KMS-11 (cell line): ENCODE measurements around the gene PTBP1.

ENCODE experiments used
- H2AFZ ChIP-seq: fragments of 200-600 bp; sonication (generic); 2 replicates; pipeline ENCODE4 v1.6.1; 2016; ENCODE audit warnings: antibody characterized with exemption, mixed run types, low read depth
- H3K27ac ChIP-seq: fragments of 200-600 bp; sonication (generic); 2 replicates; pipeline ENCODE4 v1.6.1; 2016; ENCODE audit warnings: mild to moderate bottlenecking, mixed run types
- H3K27me3 ChIP-seq: fragments of 200-600 bp; sonication (generic); 2 replicates; pipeline ENCODE4 v1.6.1; 2017; ENCODE audit warnings: mild to moderate bottlenecking, low read depth, mixed run types, moderate library complexity; ENCODE audit not compliant: insufficient read depth
- H3K36me3 ChIP-seq: fragments of 200-600 bp; sonication (generic); 2 replicates; pipeline ENCODE4 v1.6.1; 2017; ENCODE audit warnings: mild to moderate bottlenecking, mixed run types; ENCODE audit not compliant: insufficient read depth
- H3K4me1 ChIP-seq: fragments of 200-600 bp; sonication (generic); 2 replicates; pipeline ENCODE4 v1.6.1; 2016; ENCODE audit warnings: mild to moderate bottlenecking, low read depth, mixed run types; ENCODE audit not compliant: poor library complexity, severe bottlenecking
- H3K4me2 ChIP-seq: fragments of 200-600 bp; sonication (generic); 2 replicates; pipeline ENCODE4 v1.7.0; 2016; ENCODE audit warnings: mild to moderate bottlenecking, mixed run types
- H3K4me3 ChIP-seq: fragments of 200-600 bp; sonication (generic); IDR thresholded peaks from 2 replicates; pipeline ENCODE4 v1.6.1; 2017; ENCODE audit warnings: low read depth, low read length, mixed read lengths; ENCODE audit not compliant: insufficient read depth
- H3K79me2 ChIP-seq: fragments of 200-600 bp; sonication (generic); 2 replicates; pipeline ENCODE4 v1.6.1; 2016; ENCODE audit warnings: low read depth, mixed run types; ENCODE audit not compliant: insufficient read depth
- H3K9ac ChIP-seq: fragments of 200-600 bp; sonication (generic); 2 replicates; pipeline ENCODE4 v1.6.1; 2016; ENCODE audit warnings: mild to moderate bottlenecking, mixed run types
- H4K20me1 ChIP-seq: fragments of 200-600 bp; sonication (generic); 2 replicates; pipeline ENCODE4 v1.6.1; 2016; ENCODE audit warnings: mild to moderate bottlenecking, mixed run types; ENCODE audit not compliant: insufficient read depth
- CTCF ChIP-seq: fragments of 200-600 bp; sonication (generic); conservative IDR thresholded peaks from 2 replicates; pipeline ENCODE4 v1.6.1; 2017; ENCODE audit warnings: low read depth, mild to moderate bottlenecking, antibody characterized with exemption, low read length, moderate library complexity, mixed read lengths

Gene PTBP1

DNA sequence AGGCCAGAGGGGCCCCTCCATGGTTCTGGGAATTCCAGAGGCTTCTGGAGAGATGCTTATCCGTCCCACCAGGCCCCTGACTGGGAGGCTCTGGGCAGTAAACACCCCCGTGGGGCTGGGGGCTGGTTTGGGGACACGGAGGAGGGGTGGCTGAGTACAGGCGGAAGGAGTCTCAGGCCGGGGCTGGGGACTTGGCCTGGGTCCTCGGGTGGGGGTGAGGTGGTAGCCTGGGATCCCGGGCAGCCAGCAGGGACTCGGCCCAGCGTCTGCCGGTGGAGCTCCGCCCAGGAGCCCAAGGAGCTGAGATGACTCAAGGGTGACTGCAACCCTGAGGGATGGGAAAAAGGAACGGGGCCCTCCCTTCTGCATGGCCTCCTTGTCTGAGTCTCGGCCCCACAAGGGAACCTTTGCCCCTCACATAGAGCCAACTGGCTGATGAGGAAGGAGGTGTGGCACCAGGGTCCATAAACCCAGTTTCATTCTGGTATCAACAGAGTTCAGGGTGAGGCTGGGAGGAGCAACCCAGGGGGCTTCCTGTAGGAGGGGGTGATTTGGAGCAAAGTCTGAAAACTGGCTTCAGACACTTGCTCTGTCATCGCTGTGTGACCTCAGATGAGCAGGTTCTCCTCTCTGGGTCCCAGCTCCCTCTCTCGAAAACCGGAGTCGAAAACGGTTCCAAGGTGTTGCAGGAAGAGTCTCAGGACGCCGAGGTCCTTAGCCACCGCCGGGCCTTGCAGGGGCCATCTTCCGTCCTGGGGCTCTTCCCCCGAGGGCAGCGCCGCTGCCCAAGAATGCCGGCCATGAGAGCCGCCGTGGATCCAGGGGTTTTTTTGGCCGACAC, 45.5 kb upstream of the PTBP1 start:
- Histone ChIP-seq H3K9ac (no peak overlapping the region), H3K79me2 (no peaks in the 10 kb centered on the region), H3K27ac (no peak overlapping the region), H3K36me3 (no peaks in the 10 kb centered on the region), H4K20me1 (no peaks in the 10 kb centered on the region), H3K4me1 (no peaks in the 10 kb centered on the region), H2AFZ (no peak overlapping the region), H3K4me3 (no peak overlapping the region), H3K4me2 (no peak overlapping the region), H3K27me3 (peaks cover 93% of the 10 kb centered on the region)
- no peak for TF ChIP-seq CTCF

DNA sequence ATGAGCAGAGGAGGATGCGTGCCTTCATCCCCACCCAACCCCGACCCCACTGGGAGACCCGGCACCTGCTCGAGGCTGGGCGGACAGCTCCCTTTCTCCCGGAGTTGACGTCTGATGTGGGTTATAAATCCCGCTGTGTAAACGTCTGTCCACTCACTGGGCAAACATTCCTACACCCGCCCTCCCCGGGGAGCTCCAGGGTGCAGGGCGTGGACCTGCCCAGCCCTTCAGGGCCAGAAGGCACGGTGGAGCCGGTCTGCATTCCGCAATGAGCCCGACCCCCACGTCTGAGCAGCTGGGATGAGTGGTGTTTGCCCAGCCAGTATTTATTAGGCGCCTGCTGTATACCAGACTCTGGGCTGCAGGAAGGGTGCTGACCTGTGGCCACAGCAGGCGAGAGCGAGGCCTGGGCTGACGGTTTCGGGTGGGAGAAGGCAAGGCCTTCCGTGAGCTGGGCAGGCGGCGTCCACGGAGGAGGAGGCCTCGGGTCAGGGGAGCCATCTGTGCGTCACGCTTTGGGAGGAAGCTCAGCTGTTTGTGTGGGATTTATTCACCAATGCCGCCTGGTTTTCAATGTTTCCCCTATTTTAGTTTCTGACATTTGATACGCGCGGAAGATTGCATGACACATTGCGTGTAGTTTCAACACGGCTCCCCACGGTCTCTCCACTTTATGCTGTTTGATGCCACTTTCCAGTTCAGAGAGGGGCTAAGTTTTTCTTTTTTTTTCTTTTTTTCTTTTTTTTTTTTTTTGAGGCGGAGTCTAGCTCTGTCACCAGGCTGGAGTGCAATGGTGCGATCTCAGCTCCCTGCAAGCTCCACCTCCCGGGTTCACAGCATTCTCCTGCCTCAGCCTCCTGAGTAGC, 44.4 kb upstream of the PTBP1 start:
- H3K27me3 ChIP-seq = peaks cover 93% of the 10 kb centered on the region
- no peak overlapping the region for H3K9ac ChIP-seq
- no peaks in the 10 kb centered on the region for H4K20me1 ChIP-seq
- H3K36me3 ChIP-seq = no peaks in the 10 kb centered on the region
- no peak overlapping the region for H3K4me3 ChIP-seq
- H2AFZ ChIP-seq = no peak overlapping the region
- H3K4me1 ChIP-seq = no peaks in the 10 kb centered on the region
- no peak overlapping the region for H3K4me2 ChIP-seq
- no peak overlapping the region for H3K27ac ChIP-seq
- H3K79me2 ChIP-seq = no peaks in the 10 kb centered on the region
- no peak for TF ChIP-seq CTCF

DNA sequence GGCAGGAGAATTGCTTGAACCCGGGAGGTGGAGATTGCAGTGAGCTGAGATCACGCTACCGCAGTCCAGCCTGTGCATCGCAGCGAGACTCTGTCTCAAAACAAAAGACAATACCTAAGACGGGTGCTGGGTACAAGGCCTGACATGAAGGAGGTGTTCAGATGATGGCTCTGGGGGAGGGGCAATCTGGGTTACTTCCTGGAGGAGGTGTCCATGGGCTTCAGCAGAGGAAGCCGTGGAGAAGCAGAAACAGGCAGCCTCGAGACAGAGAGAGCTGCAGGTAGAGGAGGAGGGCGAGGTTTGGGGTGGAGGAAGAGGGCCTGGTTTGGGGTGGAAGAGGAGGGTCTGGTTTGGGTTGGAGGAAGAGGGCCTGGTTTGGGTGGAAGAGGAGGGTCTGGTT, 42.7 kb upstream of the PTBP1 start:
- H3K4me1 ChIP-seq = no peaks in the 10 kb centered on the region
- H3K4me3 ChIP-seq = no peak overlapping the region
- peaks cover 93% of the 10 kb centered on the region for H3K27me3 ChIP-seq

DNA sequence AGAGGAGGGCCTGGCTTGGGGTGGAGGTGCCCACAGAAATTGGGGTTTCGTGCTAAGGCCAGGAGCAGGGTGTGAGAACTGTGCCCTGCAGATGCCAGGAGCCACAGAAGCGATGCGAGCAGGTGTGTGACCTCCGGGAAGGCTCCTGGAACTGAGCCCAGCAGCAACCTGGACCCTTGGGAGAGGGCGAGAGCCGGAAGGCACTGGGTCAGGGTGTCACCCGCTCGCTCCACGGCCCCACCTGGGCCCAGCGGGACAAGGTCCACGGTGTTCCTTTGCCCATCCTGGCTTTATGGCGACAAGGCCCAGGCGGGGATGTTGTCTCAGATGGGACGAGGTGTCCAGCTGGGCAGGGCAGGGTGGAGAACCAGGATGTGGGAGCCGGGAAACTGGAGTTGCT, 42.2 kb upstream of the PTBP1 start:
- Histone ChIP-seq H3K4me2 (no peak overlapping the region), H3K4me1 (no peaks in the 10 kb centered on the region), H3K4me3 (no peak overlapping the region), H3K79me2 (no peaks in the 10 kb centered on the region), H3K9ac (no peak overlapping the region), H4K20me1 (no peaks in the 10 kb centered on the region), H3K36me3 (no peaks in the 10 kb centered on the region), H3K27me3 (peaks cover 93% of the 10 kb centered on the region), H3K27ac (no peak overlapping the region), H2AFZ (no peak overlapping the region)
- TF ChIP-seq CTCF = no peak

More for the DNA sequence above, 42.7 kb upstream of the PTBP1 start:
- Histone ChIP-seq H3K36me3 (no peaks in the 10 kb centered on the region), H2AFZ (no peak overlapping the region), H3K79me2 (no peaks in the 10 kb centered on the region), H3K9ac (no peak overlapping the region), H3K4me2 (no peak overlapping the region), H3K27ac (no peak overlapping the region), H4K20me1 (no peaks in the 10 kb centered on the region)
- no peak for TF ChIP-seq CTCF
